Activated CD8-positive, alpha-beta memory T cell treated with anti-CD3 and anti-CD28 coated beads for 4 hours (primary cell): ENCODE data around the gene AZIN2.

ENCODE experiments used
- DNase-seq, 2 donors: peaks; one replicate each; pipeline ENCODE4 v3.0.0-alpha.2; 2020; ENCODE audit warnings: low read depth in 2 of 2

The AZIN2 gene

DNA sequence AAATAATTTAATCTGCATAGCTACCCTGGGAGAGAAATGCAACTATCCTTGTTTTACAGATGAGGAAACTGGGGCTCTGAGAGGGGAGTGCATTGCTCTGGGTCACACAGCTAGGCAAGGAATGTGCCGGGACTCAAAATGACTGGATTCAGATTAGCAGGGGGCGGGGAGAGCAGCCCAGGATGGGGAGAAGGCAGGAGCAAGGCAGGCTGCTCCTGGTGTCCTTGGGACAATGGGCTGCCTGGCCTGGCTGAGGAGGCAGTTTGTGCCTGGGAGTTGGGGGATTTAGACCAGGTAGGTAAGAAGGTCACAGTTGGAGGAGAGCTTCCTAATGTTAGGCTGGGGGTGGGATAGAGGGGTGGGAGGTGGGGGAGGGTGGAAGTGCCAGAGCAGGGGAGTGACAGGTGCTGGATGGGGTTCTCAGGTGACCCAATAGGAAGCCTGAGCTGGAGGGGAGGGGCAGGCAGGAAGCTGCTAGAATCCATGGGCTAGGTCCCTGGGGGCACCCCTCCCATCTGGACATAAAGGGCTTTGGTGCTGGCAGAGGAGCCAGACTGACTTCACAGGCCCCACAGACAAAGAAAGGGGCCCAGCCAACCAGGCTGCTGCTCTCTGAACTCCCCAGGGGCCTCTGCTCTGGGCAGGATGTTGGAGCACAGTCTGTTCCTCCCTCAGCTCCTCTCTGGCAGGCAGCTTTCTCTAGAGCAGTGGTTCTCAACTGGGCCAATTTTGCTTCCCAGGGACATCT, 71.9 kb downstream of the AZIN2 start:
- no peak for DNase-seq

DNA sequence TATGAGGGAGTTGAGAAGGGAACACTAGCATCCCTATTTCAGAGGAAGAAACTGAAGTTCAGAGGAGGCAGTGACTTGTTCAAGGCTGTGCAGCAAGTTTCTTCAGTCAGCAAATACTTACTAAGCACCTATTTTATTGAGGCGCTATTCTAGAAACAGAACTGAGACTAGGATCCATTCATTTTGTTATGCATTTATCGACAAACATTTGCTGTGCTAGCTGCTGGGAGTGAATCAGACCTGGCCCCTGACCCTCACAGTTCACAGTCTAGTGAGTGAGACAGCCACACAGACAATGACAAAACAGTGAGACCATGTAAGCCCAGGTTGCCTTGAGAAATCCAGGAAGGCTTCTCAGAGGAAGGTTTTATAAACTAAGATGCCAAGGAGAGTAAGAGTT, 72.7 kb downstream of the AZIN2 start:
- DNase-seq, result no peak

DNA sequence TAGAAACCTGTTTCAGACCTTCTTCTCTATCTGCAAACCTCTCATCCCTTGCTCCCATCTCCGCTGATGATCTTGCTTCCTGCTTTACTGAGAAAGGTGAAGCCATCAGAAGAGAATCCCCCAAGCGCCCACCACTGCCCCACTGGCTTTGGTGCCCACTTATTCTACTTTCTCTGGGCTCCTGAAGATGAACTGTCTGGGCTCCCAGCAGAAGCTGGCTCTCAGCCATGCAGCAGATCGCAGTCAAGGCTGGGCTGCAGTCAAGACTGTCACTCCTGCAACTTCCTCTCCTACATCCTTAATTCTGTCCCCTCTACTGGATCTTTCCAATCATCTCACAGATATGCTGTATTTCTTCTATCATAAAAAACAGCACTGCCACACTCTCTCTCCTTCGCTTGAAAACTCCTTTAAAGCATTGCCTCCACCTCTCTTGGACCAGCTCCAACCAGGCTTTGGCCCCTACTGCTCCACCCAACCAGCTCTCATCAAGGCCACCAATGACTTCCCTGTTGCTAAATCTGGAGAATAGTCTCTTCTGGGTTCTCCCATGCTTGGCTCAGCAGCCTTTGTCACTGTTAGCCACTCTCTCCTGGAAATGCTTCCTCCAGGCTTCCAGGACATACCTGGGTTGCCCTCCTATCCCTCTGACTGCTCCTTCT, 75.1 kb downstream of the AZIN2 start:
- no peak for DNase-seq

DNA sequence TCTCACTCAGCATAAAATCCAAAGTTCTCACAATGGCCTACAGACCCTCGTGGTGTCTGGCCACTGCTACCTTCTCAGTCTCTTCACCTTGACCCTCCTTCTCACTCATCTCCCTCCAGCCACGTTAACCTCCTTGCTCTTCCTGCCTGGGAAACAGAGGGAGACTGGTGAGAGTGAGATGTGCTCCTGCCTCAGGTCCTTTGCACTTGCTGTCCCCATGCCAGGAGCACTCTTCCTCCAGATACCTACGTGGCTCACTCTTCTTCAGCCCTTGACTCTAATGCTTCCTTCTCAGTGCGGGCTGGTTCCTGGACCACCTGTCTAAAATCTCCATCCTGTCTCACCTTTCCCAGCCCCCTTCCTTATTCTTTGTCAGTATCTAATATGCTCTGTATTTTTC, 76.2 kb downstream of the AZIN2 start:
- DNase-seq, result no peak

GRCh38 chr1:33158366-33158765, 77.4 kb downstream of the AZIN2 start:
- DNase-seq, result no peak

DNA sequence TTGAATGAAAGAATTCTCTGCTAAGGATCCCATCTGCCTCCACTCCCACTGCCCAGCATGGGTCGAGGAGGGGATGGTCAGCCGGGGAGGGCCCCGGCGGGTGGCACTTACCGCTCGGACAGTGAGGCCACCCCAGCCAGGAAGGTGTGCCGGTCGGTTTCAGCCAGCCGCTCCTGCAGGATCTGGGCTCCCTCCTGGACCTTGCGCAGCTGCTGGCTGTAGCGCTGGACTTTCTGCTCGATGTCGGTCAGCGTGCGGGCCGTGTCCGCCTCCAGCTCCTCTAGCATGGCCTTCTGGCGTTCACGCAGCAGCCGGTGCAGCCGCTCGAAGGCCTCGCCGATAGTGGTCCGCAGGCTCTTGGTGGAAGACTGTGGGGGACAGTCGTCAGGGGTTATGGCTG, 78.6 kb downstream of the AZIN2 start:
- DNase-seq, result no peak

DNA sequence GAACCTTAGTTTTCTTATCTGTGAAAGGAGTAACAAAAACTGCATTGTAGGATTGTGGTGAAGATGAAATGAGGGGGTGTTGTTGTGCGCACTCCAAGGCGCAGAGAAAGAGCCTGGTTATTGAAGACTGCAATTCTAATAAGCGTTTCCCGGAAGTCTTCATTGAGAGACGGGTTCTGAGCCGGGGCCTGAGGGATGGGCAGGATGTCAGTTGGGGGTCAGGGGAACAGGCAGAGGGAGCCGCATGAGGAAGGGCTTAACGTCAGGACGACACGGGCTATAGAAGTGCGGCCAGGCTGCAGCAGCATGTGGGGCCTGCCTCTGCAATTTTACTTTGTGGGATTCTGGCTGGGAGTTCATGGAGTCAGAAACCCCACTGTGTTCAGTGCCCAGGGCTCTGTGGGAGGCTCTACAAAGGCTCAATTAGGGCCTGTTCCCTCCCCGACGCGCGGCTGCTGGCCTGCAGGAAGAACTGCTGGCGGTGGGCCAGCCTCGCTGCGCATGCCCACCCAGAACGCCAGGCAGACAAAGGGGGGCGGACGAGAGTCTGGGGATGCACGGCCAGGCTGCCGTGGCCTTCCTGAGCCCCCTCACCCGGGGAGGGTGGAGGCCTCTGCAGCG, 80.2 kb downstream of the AZIN2 start:
- DNase-seq, result no peak

DNA sequence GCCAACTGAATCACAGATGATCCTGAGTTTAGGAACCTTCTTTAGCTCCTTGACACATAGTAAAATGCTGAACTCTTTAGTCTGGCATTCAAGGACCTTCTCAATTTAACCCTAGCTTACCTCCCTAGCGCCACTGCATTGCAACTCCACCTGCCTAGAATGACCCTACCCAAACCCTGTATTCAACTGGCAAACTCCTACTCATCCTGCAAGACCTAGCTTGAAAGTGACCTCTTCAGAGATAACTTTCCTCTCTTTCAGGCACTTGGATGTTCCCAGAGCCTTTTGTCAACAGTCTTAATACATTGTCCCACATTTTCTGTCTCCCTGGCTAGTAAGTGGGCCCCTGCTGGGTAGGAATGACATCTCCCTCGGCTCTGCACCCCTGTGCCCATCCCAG, 81.2 kb downstream of the AZIN2 start:
- no peak for DNase-seq

DNA sequence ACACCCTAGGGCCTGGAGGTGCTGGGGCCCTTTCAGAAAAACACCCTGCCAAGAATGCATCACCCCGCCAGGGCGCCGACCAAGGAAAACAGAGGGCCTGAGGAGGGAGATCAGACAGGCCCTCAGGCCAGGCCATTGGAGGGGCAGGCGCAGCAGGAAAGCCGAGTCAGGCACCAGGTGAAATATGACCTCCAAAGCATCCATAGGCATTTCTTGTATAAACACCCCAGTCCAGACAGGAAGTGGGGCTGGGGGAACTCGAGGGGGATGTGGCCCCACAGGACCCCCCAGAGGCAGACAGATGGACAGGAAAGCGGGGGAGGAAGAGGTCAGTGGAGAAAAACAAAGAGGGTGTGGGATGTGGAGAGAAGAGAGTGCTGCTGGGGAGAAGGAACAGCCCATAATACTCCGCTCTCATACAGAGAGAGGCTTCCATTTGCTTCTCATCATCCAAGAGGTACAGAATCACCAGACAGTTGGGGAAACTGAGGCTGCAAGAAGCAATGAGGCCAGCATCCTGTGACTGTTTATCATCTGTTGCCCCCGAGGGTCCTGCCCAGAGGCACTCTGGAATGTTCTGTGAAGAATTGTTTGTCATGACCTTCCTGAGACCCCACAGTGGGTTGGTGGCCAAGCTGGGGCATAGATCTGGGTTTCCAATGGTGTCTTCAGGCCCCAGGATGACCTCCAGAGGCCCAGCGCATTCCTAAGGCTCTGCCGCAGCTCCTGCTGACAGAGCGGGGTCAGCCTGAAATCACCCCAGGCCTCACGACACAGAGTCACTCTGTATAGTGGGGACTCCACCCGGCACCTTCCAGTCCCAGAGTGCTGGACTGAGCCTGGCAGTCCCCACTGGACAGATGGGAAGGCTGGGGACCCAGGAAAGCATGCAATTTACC, 82.9 kb downstream of the AZIN2 start:
- no peak for DNase-seq

- DNase-seq, result no peak
These were observed 84.3 kb downstream of the AZIN2 start for GRCh38 chr1:33165209-33165608.

DNA sequence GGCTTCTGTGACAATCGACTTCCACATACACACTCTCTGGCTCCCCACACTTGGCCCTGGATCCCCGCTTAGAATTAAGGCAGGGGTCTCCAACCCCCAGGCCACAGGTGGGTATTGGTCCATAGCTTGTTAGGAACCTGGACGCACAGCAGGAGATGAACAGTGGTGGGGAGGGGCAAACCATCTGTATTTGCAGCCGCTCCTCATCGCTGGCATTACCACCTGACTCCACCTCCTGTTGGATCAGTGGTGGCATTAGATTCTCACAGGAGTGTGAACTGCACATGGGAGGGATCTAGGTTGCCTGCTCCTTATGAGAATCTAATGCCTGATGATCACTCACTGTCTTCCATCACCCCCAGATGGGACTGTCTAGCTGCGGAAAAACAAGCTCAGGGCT, 84.9 kb downstream of the AZIN2 start:
- DNase-seq, result no peak

DNA sequence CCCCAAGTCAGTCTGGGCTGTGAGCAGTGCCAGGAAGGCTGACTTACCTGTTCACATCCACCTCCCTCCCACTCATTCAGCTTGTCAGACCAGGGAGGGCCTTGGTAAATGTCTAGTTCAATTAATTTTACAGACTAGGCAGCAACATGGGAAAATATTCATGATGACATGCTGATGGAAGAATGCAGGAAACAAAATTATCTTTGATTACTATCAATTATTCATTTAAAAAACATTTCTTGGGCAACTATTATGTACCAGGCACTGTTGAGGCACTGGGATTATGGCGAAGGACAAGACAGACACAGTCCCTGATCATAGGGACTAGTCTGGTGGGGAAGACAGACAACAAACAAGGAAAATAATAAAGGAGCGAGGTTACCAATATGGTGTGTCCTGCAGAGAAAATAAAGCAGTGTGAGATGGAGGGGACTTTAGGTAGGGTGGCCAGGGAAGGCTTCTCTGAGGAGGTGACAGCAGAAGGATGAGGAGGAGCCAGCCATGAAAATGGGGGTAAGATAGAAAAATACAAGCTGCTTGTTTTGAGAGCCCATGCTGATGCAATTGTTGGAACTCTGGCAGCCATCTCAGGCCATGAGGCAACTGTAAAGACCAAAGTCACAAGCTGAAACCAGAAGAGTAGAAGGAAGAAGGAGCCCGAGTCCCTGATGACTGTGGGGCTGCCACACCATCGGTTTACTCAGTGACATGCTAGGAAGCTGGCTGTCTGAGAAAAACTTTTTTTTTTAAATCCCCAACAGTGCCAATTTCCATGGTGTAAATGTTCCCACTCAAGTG, 86.9 kb downstream of the AZIN2 start:
- no peak for DNase-seq

DNA sequence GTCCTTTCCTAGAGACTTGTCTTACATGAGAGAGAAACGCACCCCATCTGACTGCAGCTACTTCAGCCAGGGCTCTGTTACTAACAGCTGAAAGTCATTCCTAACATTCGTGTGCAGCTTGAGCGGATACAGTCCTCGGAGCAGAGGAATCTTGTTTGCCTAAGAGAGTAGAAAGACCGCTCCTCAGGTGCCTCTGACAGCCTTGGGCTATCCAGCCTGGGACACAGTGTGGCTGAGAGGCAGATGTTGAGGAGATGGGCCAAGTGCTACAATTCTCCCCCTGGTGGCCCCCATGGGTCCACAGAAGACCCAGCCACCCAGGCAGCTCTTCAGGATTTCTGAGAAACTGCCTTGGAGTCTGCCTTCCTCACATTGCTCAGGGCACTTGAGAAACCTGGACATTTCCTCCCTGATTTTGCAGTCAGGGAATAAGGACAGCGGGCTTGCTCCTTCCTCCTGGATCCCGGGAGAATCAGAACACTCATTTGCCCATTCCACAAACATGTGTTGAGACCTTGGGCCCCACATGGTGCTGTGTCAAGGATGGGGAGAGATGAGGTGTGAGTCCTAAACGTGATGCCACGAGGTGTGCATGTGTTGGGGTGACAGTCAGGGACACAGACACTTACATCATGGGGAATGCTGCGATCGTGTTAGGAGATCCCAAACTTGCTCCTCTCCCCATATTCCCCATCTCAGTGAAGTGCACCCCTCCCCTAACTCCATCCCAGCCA, 87.8 kb downstream of the AZIN2 start:
- no peak for DNase-seq

GRCh38 chr1:33169290-33170055, 88.5 kb downstream of the AZIN2 start:
- DNase-seq, result no peak
